Psoas muscle (tissue), 8 donors: ENCODE measurements around the gene DIAPH3. TPM values are rescaled to one million over a fixed set of nuclear protein-coding genes. Genes with fewer than 3 reads are reported as not detected.
"Not testable (repeated sequence)": the region's sequence is repeated elsewhere in the genome, so short reads cannot be mapped to it uniquely, and the experiment has no call there.

Experiments used
- ATAC-seq, 4 donors: fragments of 200-7000 bp; cut with Tn5 transposase; one replicate each; pipeline ENCODE4 v1.9.1; 2020; ENCODE audit warnings: moderate library complexity in 3 of 4, mild to moderate bottlenecking in 2 of 4
- DNase-seq, 2 donors: peaks; one replicate each; pipeline ENCODE4 v3.0.0-alpha.2; 2020
- H3K27ac ChIP-seq: fragments of 200-600 bp; one replicate; pipeline ENCODE4 v1.8.0; 2022
- H3K27me3 ChIP-seq, 3 donors: fragments of 200-600 bp in 1 of 3; one replicate each; pipeline versions ENCODE4 v1.6.1 to v1.8.0; 2013 to 2022; ENCODE audit warnings: low read length in 2 of 3, mild to moderate bottlenecking in 2 of 3, moderate library complexity in 1 of 3; ENCODE audit not compliant: insufficient read depth in 3 of 3
- H3K36me3 ChIP-seq, 2 donors: fragments of 200-600 bp in 1 of 2; one replicate each; pipeline versions ENCODE4 v1.6.1 to v1.8.0; 2013 to 2022; ENCODE audit warnings: low read depth in 1 of 2, mild to moderate bottlenecking in 1 of 2, moderate library complexity in 1 of 2; ENCODE audit not compliant: insufficient read depth in 1 of 2
- H3K4me1 ChIP-seq: fragments of 200-600 bp; one replicate; pipeline ENCODE4 v1.8.0; 2022
- H3K4me3 ChIP-seq: fragments of 200-600 bp; one replicate; pipeline ENCODE4 v1.8.0; 2022; ENCODE audit warnings: mild to moderate bottlenecking
- H3K9me3 ChIP-seq: fragments of 200-600 bp; one replicate; pipeline ENCODE4 v1.8.0; 2022
- CTCF ChIP-seq: fragments of 200-600 bp; IDR thresholded peaks from one replicate; pipeline ENCODE4 v1.8.0; 2022; ENCODE audit warnings: antibody characterized with exemption
- WGBS, 3 donors: extraction: QIAGEN DNeasy Blood & Tissue Kit; methylation state at CpG; one replicate each; pipeline versions ENCODE4 v1.1.6 to v1.1.7; 2013; 5-methylcytosine and 5-hydroxymethylcytosine counted together
- intact Hi-C, 2 donors: fragments of 100-400 bp; cut with DNase I; formaldehyde crosslinking; loops; one replicate each; pipeline versions ENCODE4 v1.11.0 to v1.14.2; 2022
- long read RNA-seq, 2 donors: library from polyadenylated mRNA; unstranded; transcript quantifications; one replicate each; pipeline ENCODE4 v2.0.0, GENCODE V29; 2021
- polyA plus RNA-seq, 3 donors: library from polyadenylated mRNA; stranded (reverse); fragments of 200-250 nt; gene quantifications; one replicate each; pipeline ENCODE4 v1.2.3, GENCODE V29; 2013
- total RNA-seq, 4 donors: library from RNA; stranded (reverse); fragmentation: NEBNext Ultra II Directional in 2 of 4; extraction: Animal tissue kit (Norgen Biotek cat#: 25700) in 2 of 4; gene quantifications; one replicate each; pipeline versions ENCODE4 v1.2.1 to v1.2.4, GENCODE V29; 2021 to 2023
- donor health status: healthy with polysubstance abuse.
- donor health status: DM: no; HTN: no; CAD: no; lungs with moderate emphysema.
- donor health status: Bipolar disorder and iron deficiency.
- donor health status: healthy.
- donor health status: DM: yes; HTN: yes; CAD: no.
- donor health status: DM: no; HTN: no; CAD: no.
- donor health status: DM: no; HTN: no; CAD: no.
- donor health status: DM: yes; HTN: yes; CAD: no.

DIAPH3 gene
- total RNA-seq (under 1 TPM in 2 of 4 donors, not detected in 2; 0.08 to 0.10 TPM), polyA plus RNA-seq (under 1 TPM in 1 of 3 donors, not detected in 2; 0.03 TPM)
- long read RNA-seq, donor 1, result 0 reads
- long read RNA-seq, donor 2, result 0 reads

- no peak for TF ChIP-seq CTCF
- WGBS, 3 donors, result 0 to 1% (median 0%) methylated on average over 53 to 54 of the region's 54 CpGs
- Histone ChIP-seq H3K4me3 (peak within 1 kb of the TSS; percentile 73), H3K9me3 (no peaks in the 10 kb centered on the region), H3K36me3 (no peaks in the 10 kb centered on the region), H3K27me3 (peaks cover 0 to 5% (median 0%) of the 10 kb centered on the region in 3 donors), H3K4me1 (peaks cover 7% of the 10 kb centered on the region), H3K27ac (peak within 1 kb of the TSS; percentile 72)
- peak; percentile 96 to 97 for DNase-seq
- peak; percentile 100 for ATAC-seq
- intact Hi-C loops, result loop anchor here (10.0 kb wide), 1 partner anchor 241 kb away; no protein-coding TSS in a partner anchor
These were observed at the start of gene DIAPH3 for GRCh38 chr13:60163478-60164233. Gene DIAPH3, minus strand, starts transcription at chr13:60163928. Its CDS starts 162 bp downstream, at chr13:60163766.

- ATAC-seq, result no peak
These were observed 49.6 kb upstream of the DIAPH3 start for GRCh38 chr13:60213236-60213744.

GRCh38 chr13:60211548-60211947 is 47.8 kb upstream of the DIAPH3 start:
- Histone ChIP-seq H3K27me3 (no peaks in the 10 kb centered on the region), H3K27ac (no peak overlapping the region), H3K4me3 (no peak overlapping the region), H3K4me1 (no peaks in the 10 kb centered on the region), H3K9me3 (no peaks in the 10 kb centered on the region), H3K36me3 (no peaks in the 10 kb centered on the region)
- DNase-seq (no peak), ATAC-seq (no peak)
- intact Hi-C loops, result no loop called here
- no peak for TF ChIP-seq CTCF
- 86 to 92% (median 89%) methylated on average over 2 of the region's 2 CpGs for WGBS, 3 donors

More at GRCh38 chr13:60213236-60213744, 49.6 kb upstream of the DIAPH3 start:
- no peak for TF ChIP-seq CTCF
- DNase-seq, result no peak
- intact Hi-C loops, result no loop called here
- H3K9me3 ChIP-seq, result no peaks in the 10 kb centered on the region
- no peaks in the 10 kb centered on the region for H3K27me3 ChIP-seq
- no peaks in the 10 kb centered on the region for H3K36me3 ChIP-seq
- H3K27ac ChIP-seq, result no peak overlapping the region
- no peaks in the 10 kb centered on the region for H3K4me1 ChIP-seq
- 29 to 34% (median 32%) methylated on average over 1 of the region's 1 CpG for WGBS, 3 donors
- no peak overlapping the region for H3K4me3 ChIP-seq

GRCh38 chr13:60210510-60211330 is 47.0 kb upstream of the DIAPH3 start:
- intact Hi-C loops, result no loop called here
- Histone ChIP-seq H3K27me3 (no peaks in the 10 kb centered on the region), H3K36me3 (no peaks in the 10 kb centered on the region), H3K4me1 (no peaks in the 10 kb centered on the region), H3K4me3 (no peak overlapping the region), H3K27ac (no peak overlapping the region), H3K9me3 (no peaks in the 10 kb centered on the region)
- no peak for ATAC-seq
- no peak for TF ChIP-seq CTCF
- WGBS, 3 donors, result 35 to 38% (median 36%) methylated on average over 4 of the region's 4 CpGs
- no peak for DNase-seq

GRCh38 chr13:60205499-60205898 is 41.8 kb upstream of the DIAPH3 start:
- intact Hi-C loops, DNase-seq, H3K36me3 ChIP-seq, H3K27me3 ChIP-seq, ATAC-seq, H3K4me3 ChIP-seq, H3K4me1 ChIP-seq, H3K27ac ChIP-seq, H3K9me3 ChIP-seq: not testable (repeated sequence)
- 75 to 89% (median 82%) methylated on average over 10 of the region's 10 CpGs for WGBS, 3 donors
